ENCODE results near the gene BCORL1. TPM values are rescaled to one million over a fixed set of nuclear protein-coding genes. Genes with fewer than 3 reads are reported as not detected.

The BCORL1 gene
- total and polyA plus RNA-seq, 2 of the 8 experiments (the other 6 are each of a cell fraction or from before 2014, with no cell fraction given) = 1.4 to 6.2 TPM

- no peak overlapping the region for H4K91ac ChIP-seq (replicated peaks; ENCODE audit: insufficient read length, low read length)
- DNase-seq (ENCODE audit: low read depth in 1 of 2, low spot score in 2 of 2) (no peak), FAIRE-seq (no peak)
- H3K4me1 ChIP-seq (replicated peaks in 1 of 4; ENCODE audit: control insufficient read depth in 3 of 4, insufficient read depth in 4 of 4, low read length in 3 of 4) = peaks cover 0 to 27% (median 10%) of the 10 kb centered on the region in 4 experiments
- H3K4ac ChIP-seq (replicated peaks; ENCODE audit: insufficient read length, low read depth, low read length) = no peak overlapping the region
- no peaks in the 10 kb centered on the region for H3K79me1 ChIP-seq (ENCODE audit: low read depth, low read length)
- peak overlapping the region; percentile 66 to 94 for H3K4me2 ChIP-seq (ENCODE audit: insufficient read depth in 1 of 2, low read depth in 2 of 2, low read length in 2 of 2)
- 35% methylated on average over 9 of the region's 10 CpGs; no CpG with 5 or more reads in 1 of the 2 experiments for WGBS, 2 experiments (ENCODE audit: extremely low coverage in 1 of 2, insufficient coverage in 1 of 2, insufficient read length in 1 of 2, insufficient replicate concordance in 2 of 2, low coverage in 1 of 2, low lambda C conversion rate in 2 of 2, missing lambda C conversion rate in 1 of 2)
- no peak overlapping the region for H2AK5ac ChIP-seq (ENCODE audit: low read depth, low read length)
- no peaks in the 10 kb centered on the region for H3K9me3 ChIP-seq (ENCODE audit: insufficient read depth in 2 of 2, low read depth in 1 of 2, low read length in 1 of 2)
- H3K27ac ChIP-seq (ENCODE audit: low read depth, low read length) = no peak overlapping the region
- H2BK5ac ChIP-seq (ENCODE audit: low read depth, low read length) = no peak overlapping the region
- H4K5ac ChIP-seq (ENCODE audit: insufficient read length, low read depth, low read length) = no peak overlapping the region
- no peak overlapping the region for H3K18ac ChIP-seq (ENCODE audit: extremely low read depth, low read length)
- H3K56ac ChIP-seq (replicated peaks; ENCODE audit: insufficient read length, low read depth, low read length) = no peak overlapping the region
- H3K79me2 ChIP-seq (ENCODE audit: control insufficient read depth in 1 of 2, insufficient read depth in 2 of 2, low read length in 2 of 2) = no peaks in the 10 kb centered on the region
- H4K8ac ChIP-seq (ENCODE audit: extremely low read depth, insufficient read depth, low read length) = no peak overlapping the region
- H3K23me2 ChIP-seq (ENCODE audit: low read depth, low read length) = peaks cover 9% of the 10 kb centered on the region; the same call in 1 of the 2 replicates
- H4K20me1 ChIP-seq (replicated peaks in 1 of 2; ENCODE audit: control insufficient read depth in 1 of 2, insufficient read depth in 2 of 2, low read length in 2 of 2) = peaks cover 0 to 5% of the 10 kb centered on the region in 2 experiments
- H2BK20ac ChIP-seq (ENCODE audit: low read length) = no peak overlapping the region
- H3K36me3 ChIP-seq (ENCODE audit: control insufficient read depth in 2 of 4, insufficient read depth in 4 of 4, low read length in 3 of 4) = no peaks in the 10 kb centered on the region
- peak overlapping the region in 2 of 4 experiments; percentile 58 to 70; a peak in 3 of 8 replicates for H3K4me3 ChIP-seq (ENCODE audit: extremely low read depth in 1 of 4, insufficient read depth in 2 of 4, low read depth in 3 of 4, low read length in 4 of 4)
- H2BK15ac ChIP-seq (ENCODE audit: low read length) = no peak overlapping the region
- H3K9ac ChIP-seq (replicated peaks in 1 of 4; ENCODE audit: extremely low read depth in 1 of 4, low read depth in 3 of 4, low read length in 3 of 4) = no peak overlapping the region
- ChIA-PET POLR2A (ENCODE audit: partially characterized antibody) (interaction anchor here (0.6 to 1.4 kb wide), 3 partner anchors 25 to 29 kb away, joined by 3 to 4 read pairs (median 3); no protein-coding TSS in a partner anchor), CTCF (ENCODE audit: partially characterized antibody) (interaction anchor here (1.1 to 1.6 kb wide), 2 partner anchors 21 to 105 kb away, joined by 4 read pairs; no protein-coding TSS in a partner anchor)
- no peak overlapping the region for H3K14ac ChIP-seq (ENCODE audit: insufficient read length)
- H2AFZ ChIP-seq (ENCODE audit: low read length) = no peak overlapping the region
- H3K23ac ChIP-seq (ENCODE audit: insufficient read length) = no peak overlapping the region
- H3K27me3 ChIP-seq (replicated peaks in 1 of 4; ENCODE audit: control insufficient read depth in 3 of 4, extremely low read depth in 1 of 4, insufficient read depth in 3 of 4, low read length in 3 of 4) = peaks cover 43 to 81% (median 65%) of the 10 kb centered on the region in 4 experiments
- H2BK12ac ChIP-seq (ENCODE audit: low read depth, low read length) = 0 out of 2 replicates have a peak overlapping the region, but pooled peaks have one; percentile 3
- H2BK120ac ChIP-seq (replicated peaks; ENCODE audit: low read depth, low read length) = no peak overlapping the region
- TF ChIP-seq SIN3A (conservative IDR thresholded peaks at IDR 0.05 in 1 of 2, IDR thresholded peaks at IDR 0.05 in 1 of 2; ENCODE audit: low read depth in 1 of 2, low read length in 2 of 2) (no peak), POU5F1 (IDR thresholded peaks at IDR 0.05; ENCODE audit: low read depth, low read length) (no peak), E2F6 (IDR thresholded peaks at IDR 0.05) (no peak), GTF2F1 (IDR thresholded peaks at IDR 0.05; ENCODE audit: borderline replicate concordance, low read depth, low read length) (no peak)
Observed at GRCh38 chrX:129956145-129956544, 26.3 kb upstream of the BCORL1 start.
